PC-9 (cell line): ENCODE data around the gene TMEM171. TPM values are rescaled to one million over a fixed set of nuclear protein-coding genes. Genes with fewer than 3 reads are reported as not detected.

Source experiments
- BruUV-seq: library from RNA; stranded (reverse); fragments of 400-500 nt; replicated peaks from 2 replicates; lab custom pipeline; 2021; lab: Mats Ljungman, UMichigan
- CTCF ChIA-PET: fragments of 300-600 bp; sonication (Branson Sonifier 250); formaldehyde crosslinking; loops from one replicate; lab custom pipeline; 2022; ENCODE audit warnings: antibody characterized with exemption; lab: Charles Lee
- POLR2A ChIA-PET: fragments of 300-600 bp; sonication (Branson Sonifier 250); formaldehyde crosslinking; loops from one replicate; lab custom pipeline; 2022; ENCODE audit warnings: antibody characterized with exemption; ENCODE audit not compliant: unreplicated experiment; lab: Charles Lee
- DNase-seq, 2 experiments: peaks; one replicate each; pipeline versions ENCODE4 v3.0.0 to v3.0.0-alpha.2; 2015 to 2022; ENCODE audit warnings: mixed read lengths in 1 of 2
- H2AFZ ChIP-seq: fragments of 200-600 bp; sonication (generic); 2 replicates; pipeline ENCODE4 v1.8.1; 2017; ENCODE audit warnings: antibody characterized with exemption
- H3F3A ChIP-seq: fragments of 200-600 bp; sonication (generic); 2 replicates; pipeline ENCODE4 v1.8.1; 2017; ENCODE audit warnings: antibody characterized with exemption, mild to moderate bottlenecking, low read depth; ENCODE audit not compliant: insufficient read depth
- H3K27ac ChIP-seq: fragments of 200-600 bp; sonication (generic); 2 replicates; pipeline ENCODE4 v1.6.1; 2016; ENCODE audit warnings: mixed run types
- H3K27me3 ChIP-seq: fragments of 200-600 bp; sonication (generic); 2 replicates; pipeline ENCODE4 v1.6.1; 2016; ENCODE audit warnings: low read depth, mixed run types; ENCODE audit not compliant: insufficient read depth
- H3K36me3 ChIP-seq: fragments of 200-600 bp; sonication (generic); 2 replicates; pipeline ENCODE4 v1.6.1; 2016; ENCODE audit warnings: low read depth, mixed run types
- H3K4me1 ChIP-seq: fragments of 200-600 bp; sonication (generic); replicated peaks from 2 replicates; pipeline ENCODE4 v1.6.1; 2016; ENCODE audit warnings: mixed run types; ENCODE audit not compliant: insufficient read depth
- H3K4me2 ChIP-seq: fragments of 200-600 bp; sonication (generic); 2 replicates; pipeline ENCODE4 v1.6.1; 2017; ENCODE audit warnings: mixed run types
- H3K4me3 ChIP-seq: fragments of 200-600 bp; sonication (generic); 2 replicates; pipeline ENCODE4 v1.6.1; 2016; ENCODE audit warnings: mixed run types
- H3K79me2 ChIP-seq: fragments of 200-600 bp; sonication (generic); 2 replicates; pipeline ENCODE4 v1.6.1; 2017; ENCODE audit warnings: low read depth, mixed run types
- H3K9me2 ChIP-seq: fragments of 200-600 bp; sonication (generic); 2 replicates; pipeline ENCODE4 v1.8.1; 2017; ENCODE audit warnings: mild to moderate bottlenecking; ENCODE audit not compliant: insufficient read depth
- H3K9me3 ChIP-seq: fragments of 200-600 bp; sonication (generic); 2 replicates; pipeline ENCODE4 v1.8.1; 2016; ENCODE audit warnings: low read depth; ENCODE audit not compliant: insufficient read depth
- H4K20me1 ChIP-seq: fragments of 200-600 bp; sonication (generic); 2 replicates; pipeline ENCODE4 v1.8.1; 2017; ENCODE audit not compliant: insufficient read depth
- EZH2 ChIP-seq: fragments of 200-600 bp; sonication (generic); IDR thresholded peaks from 2 replicates; pipeline ENCODE4 v1.8.0; 2017; ENCODE audit warnings: antibody characterized with exemption, low read depth
- intact Hi-C: fragments of 100-400 bp; cut with micrococcal nuclease; formaldehyde crosslinking; loops from one replicate; pipeline ENCODE4 v1.10.0; 2022; ENCODE audit not compliant: unreplicated experiment
- total RNA-seq: library from RNA; stranded (reverse); gene quantifications from 2 replicates; pipeline ENCODE4 v1.2.3, GENCODE V29; 2021
- TF ChIP-seq, protein P1 (sequence below): fragments of 200-600 bp; sonication (generic); conservative IDR thresholded peaks from 2 replicates; pipeline ENCODE4 v1.6.1; 2017; ENCODE audit warnings: mixed run types, antibody characterized with exemption, mild to moderate bottlenecking, moderate library complexity

The TMEM171 gene
- total RNA-seq, 1 experiment from 2014 or later, result 7.8 TPM

- no peaks in the 10 kb centered on the region for H3K9me2 ChIP-seq
- no peak overlapping the region for H3K4me3 ChIP-seq
- intact Hi-C loops, result no loop called here
- no peaks in the 10 kb centered on the region for H3K4me1 ChIP-seq
- H3K9me3 ChIP-seq, result no peaks in the 10 kb centered on the region
- ChIA-PET POLR2A (no interaction called here), CTCF (no interaction called here)
- no peak for DNase-seq
- H3K27ac ChIP-seq, result no peak overlapping the region
- no peak for TF ChIP-seq EZH2
- TF ChIP-seq, protein P1, sequence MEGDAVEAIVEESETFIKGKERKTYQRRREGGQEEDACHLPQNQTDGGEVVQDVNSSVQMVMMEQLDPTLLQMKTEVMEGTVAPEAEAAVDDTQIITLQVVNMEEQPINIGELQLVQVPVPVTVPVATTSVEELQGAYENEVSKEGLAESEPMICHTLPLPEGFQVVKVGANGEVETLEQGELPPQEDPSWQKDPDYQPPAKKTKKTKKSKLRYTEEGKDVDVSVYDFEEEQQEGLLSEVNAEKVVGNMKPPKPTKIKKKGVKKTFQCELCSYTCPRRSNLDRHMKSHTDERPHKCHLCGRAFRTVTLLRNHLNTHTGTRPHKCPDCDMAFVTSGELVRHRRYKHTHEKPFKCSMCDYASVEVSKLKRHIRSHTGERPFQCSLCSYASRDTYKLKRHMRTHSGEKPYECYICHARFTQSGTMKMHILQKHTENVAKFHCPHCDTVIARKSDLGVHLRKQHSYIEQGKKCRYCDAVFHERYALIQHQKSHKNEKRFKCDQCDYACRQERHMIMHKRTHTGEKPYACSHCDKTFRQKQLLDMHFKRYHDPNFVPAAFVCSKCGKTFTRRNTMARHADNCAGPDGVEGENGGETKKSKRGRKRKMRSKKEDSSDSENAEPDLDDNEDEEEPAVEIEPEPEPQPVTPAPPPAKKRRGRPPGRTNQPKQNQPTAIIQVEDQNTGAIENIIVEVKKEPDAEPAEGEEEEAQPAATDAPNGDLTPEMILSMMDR, result no peak
- no peak overlapping the region for H2AFZ ChIP-seq
- H4K20me1 ChIP-seq, result no peaks in the 10 kb centered on the region
- no peaks in the 10 kb centered on the region for H3K36me3 ChIP-seq
- no TSS peak for BruUV-seq
- no peaks in the 10 kb centered on the region for H3K79me2 ChIP-seq
- H3K27me3 ChIP-seq, result no peaks in the 10 kb centered on the region
- no peaks in the 10 kb centered on the region for H3F3A ChIP-seq
- no peak overlapping the region for H3K4me2 ChIP-seq
Measured at GRCh38 chr5:73153513-73153912, 33.1 kb downstream of the TMEM171 start.

GRCh38 chr5:73154208-73155006, 34.0 kb downstream of the TMEM171 start:
- intact Hi-C loops, result no loop called here
- CTCF ChIA-PET, result no interaction called here

GRCh38 chr5:73155271-73156222, 35.2 kb downstream of the TMEM171 start:
- intact Hi-C loops, result no loop called here
- Histone ChIP-seq H3K4me1 (no peaks in the 10 kb centered on the region), H3K4me3 (no peak overlapping the region), H4K20me1 (no peaks in the 10 kb centered on the region), H3F3A (no peaks in the 10 kb centered on the region), H3K9me3 (no peaks in the 10 kb centered on the region), H3K36me3 (no peaks in the 10 kb centered on the region), H3K4me2 (no peak overlapping the region), H3K27me3 (no peaks in the 10 kb centered on the region), H3K79me2 (no peaks in the 10 kb centered on the region), H3K27ac (no peak overlapping the region), H2AFZ (no peak overlapping the region), H3K9me2 (no peaks in the 10 kb centered on the region)
- ChIA-PET CTCF (no interaction called here), POLR2A (no interaction called here)
- no TSS peak for BruUV-seq
- TF ChIP-seq, protein P1, result no peak
- no peak for TF ChIP-seq EZH2
- no peak for DNase-seq

More at GRCh38 chr5:73154208-73155006, 34.0 kb downstream of the TMEM171 start:
- no peaks in the 10 kb centered on the region for H3F3A ChIP-seq
- H3K9me3 ChIP-seq, result no peaks in the 10 kb centered on the region
- H3K4me3 ChIP-seq, result no peak overlapping the region
- no peak for DNase-seq
- POLR2A ChIA-PET, result no interaction called here
- H3K27ac ChIP-seq, result no peak overlapping the region
- H4K20me1 ChIP-seq, result no peaks in the 10 kb centered on the region
- H3K36me3 ChIP-seq, result no peaks in the 10 kb centered on the region
- no TSS peak for BruUV-seq
- no peaks in the 10 kb centered on the region for H3K27me3 ChIP-seq
- no peak overlapping the region for H2AFZ ChIP-seq
- no peaks in the 10 kb centered on the region for H3K4me1 ChIP-seq
- H3K4me2 ChIP-seq, result no peak overlapping the region
- H3K9me2 ChIP-seq, result no peaks in the 10 kb centered on the region
- no peaks in the 10 kb centered on the region for H3K79me2 ChIP-seq
- no peak for TF ChIP-seq EZH2
- TF ChIP-seq, protein P1, result no peak
